GM23248 (cell line): ENCODE measurements around the gene KIF26A. TPM values are rescaled to one million over a fixed set of nuclear protein-coding genes. Genes with fewer than 3 reads are reported as not detected.

Source experiments
- DNase-seq: peaks from one replicate; pipeline ENCODE4 v3.0.0-alpha.2; 2015
- H2AFZ ChIP-seq: fragments of 200-600 bp; sonication (generic); 2 replicates; pipeline ENCODE4 v1.6.1; 2016; ENCODE audit warnings: antibody characterized with exemption
- H3F3A ChIP-seq: fragments of 200-600 bp; sonication (generic); 2 replicates; pipeline ENCODE4 v1.6.1; 2016; ENCODE audit warnings: mild to moderate bottlenecking, antibody characterized with exemption, mixed run types; ENCODE audit not compliant: insufficient read depth
- H3K27ac ChIP-seq: fragments of 200-600 bp; sonication (generic); 2 replicates; pipeline ENCODE4 v1.5.1; 2016; ENCODE audit warnings: mild to moderate bottlenecking
- H3K27me3 ChIP-seq: fragments of 200-600 bp; sonication (generic); replicated peaks from 2 replicates; pipeline ENCODE4 v1.6.1; 2016; ENCODE audit warnings: mild to moderate bottlenecking; ENCODE audit not compliant: insufficient read depth
- H3K36me3 ChIP-seq: fragments of 200-600 bp; sonication (generic); 2 replicates; pipeline ENCODE4 v1.6.1; 2016; ENCODE audit warnings: low read depth, mild to moderate bottlenecking
- H3K4me1 ChIP-seq: fragments of 200-600 bp; sonication (generic); 2 replicates; pipeline ENCODE4 v1.6.1; 2016; ENCODE audit warnings: mild to moderate bottlenecking; ENCODE audit not compliant: insufficient read depth
- H3K4me2 ChIP-seq: fragments of 200-600 bp; sonication (generic); one replicate; pipeline ENCODE4 v1.6.1; 2016; ENCODE audit warnings: mild to moderate bottlenecking; ENCODE audit not compliant: unreplicated experiment
- H3K4me3 ChIP-seq: fragments of 200-600 bp; sonication (generic); 2 replicates; pipeline ENCODE4 v1.5.1; 2016; ENCODE audit warnings: mild to moderate bottlenecking
- H3K79me2 ChIP-seq: fragments of 200-600 bp; sonication (generic); 2 replicates; pipeline ENCODE4 v1.6.1; 2016; ENCODE audit warnings: mild to moderate bottlenecking; ENCODE audit not compliant: insufficient read depth
- H3K9ac ChIP-seq: fragments of 200-600 bp; sonication (generic); 2 replicates; pipeline ENCODE4 v1.6.1; 2016; ENCODE audit warnings: mild to moderate bottlenecking
- H3K9me2 ChIP-seq: fragments of 200-600 bp; sonication (generic); 2 replicates; pipeline ENCODE4 v1.6.1; 2016; ENCODE audit warnings: mixed run types, mild to moderate bottlenecking, moderate library complexity; ENCODE audit not compliant: insufficient read depth
- H3K9me3 ChIP-seq: fragments of 200-600 bp; sonication (generic); one replicate; pipeline ENCODE4 v1.6.1; 2017; ENCODE audit warnings: low read depth
- H4K20me1 ChIP-seq: fragments of 200-600 bp; sonication (generic); 2 replicates; pipeline ENCODE4 v1.6.0; 2016; ENCODE audit not compliant: insufficient read depth
- EZH2 ChIP-seq: fragments of 200-600 bp; sonication (generic); IDR thresholded peaks from 2 replicates; pipeline ENCODE4 v1.6.1; 2018; ENCODE audit warnings: antibody characterized with exemption, mild to moderate bottlenecking; ENCODE audit not compliant: insufficient read depth, poor library complexity, severe bottlenecking
- EZH2phosphoT487 ChIP-seq: fragments of 200-600 bp; sonication (generic); IDR thresholded peaks from 2 replicates; pipeline ENCODE4 v1.6.1; 2018; ENCODE audit warnings: antibody characterized with exemption, moderate library complexity, mild to moderate bottlenecking, low read depth; ENCODE audit not compliant: insufficient read depth
- WGBS, 2 experiments: methylation state at CpG; one replicate each; pipeline ENCODE4 v1.1.6; 2015 to 2017; ENCODE audit warnings: low lambda C conversion rate in 2 of 2, low coverage in 1 of 2; ENCODE audit errors: missing lambda C conversion rate in 2 of 2; 5-methylcytosine and 5-hydroxymethylcytosine counted together
- in situ Hi-C: fragments of 300-500 bp; cut with MboI; formaldehyde crosslinking; loops from 2 replicates; pipeline ENCODE4 v1.15.0; 2020
- polyA plus RNA-seq: library from polyadenylated mRNA; unstranded; fragments of >200 nt; fragmentation: Nextera tagmentation; extraction: Ambion mirVana; gene quantifications from 2 replicates; pipeline ENCODE4 v1.2.1, GENCODE V29; 2016
- total RNA-seq: library from RNA; depleted of rRNA; stranded (reverse); fragments of >200 nt; shearing (Covaris generic); gene quantifications from 2 replicates; pipeline ENCODE4 v1.2.3, GENCODE V29; 2014

The KIF26A gene
- total and polyA plus RNA-seq, 2 experiments from 2014 or later, result not detected

DNA sequence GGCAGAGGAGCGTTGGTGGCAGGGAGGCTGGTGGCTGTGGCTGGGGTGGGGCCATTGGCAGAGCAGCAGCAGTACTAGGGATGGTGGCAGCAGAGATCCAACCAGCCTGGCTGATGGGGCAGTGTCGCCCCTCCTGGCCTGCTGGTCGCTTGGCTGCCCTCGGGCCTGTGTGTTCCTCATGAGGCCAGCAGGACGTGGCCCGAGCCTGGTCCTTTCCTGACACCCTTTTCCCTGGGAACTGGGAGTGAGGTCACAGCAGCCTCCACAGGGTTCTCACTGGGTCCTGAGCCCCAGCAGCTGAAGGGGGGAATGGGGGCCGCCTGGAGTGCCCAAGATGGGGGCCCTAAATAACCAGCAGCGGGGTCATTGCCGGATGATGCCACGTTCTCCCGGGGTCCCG lies 46.1 kb downstream of the KIF26A start:
- WGBS, 2 experiments, result 6 to 16% methylated on average over 6 to 12 of the region's 12 CpGs
- Histone ChIP-seq H2AFZ (no peak overlapping the region), H3K79me2 (no peaks in the 10 kb centered on the region), H3K36me3 (no peaks in the 10 kb centered on the region), H3K4me3 (no peak overlapping the region), H3K4me1 (no peaks in the 10 kb centered on the region), H3K27ac (no peak overlapping the region), H3K9ac (no peak overlapping the region), H3F3A (no peaks in the 10 kb centered on the region), H3K4me2 (no peak overlapping the region), H3K27me3 (peaks cover 8% of the 10 kb centered on the region), H3K9me2 (no peaks in the 10 kb centered on the region), H3K9me3 (no peaks in the 10 kb centered on the region), H4K20me1 (no peaks in the 10 kb centered on the region)
- DNase-seq, result no peak
- in situ Hi-C loops, result no loop called here
- TF ChIP-seq EZH2phosphoT487 (no peak), EZH2 (no peak)

DNA sequence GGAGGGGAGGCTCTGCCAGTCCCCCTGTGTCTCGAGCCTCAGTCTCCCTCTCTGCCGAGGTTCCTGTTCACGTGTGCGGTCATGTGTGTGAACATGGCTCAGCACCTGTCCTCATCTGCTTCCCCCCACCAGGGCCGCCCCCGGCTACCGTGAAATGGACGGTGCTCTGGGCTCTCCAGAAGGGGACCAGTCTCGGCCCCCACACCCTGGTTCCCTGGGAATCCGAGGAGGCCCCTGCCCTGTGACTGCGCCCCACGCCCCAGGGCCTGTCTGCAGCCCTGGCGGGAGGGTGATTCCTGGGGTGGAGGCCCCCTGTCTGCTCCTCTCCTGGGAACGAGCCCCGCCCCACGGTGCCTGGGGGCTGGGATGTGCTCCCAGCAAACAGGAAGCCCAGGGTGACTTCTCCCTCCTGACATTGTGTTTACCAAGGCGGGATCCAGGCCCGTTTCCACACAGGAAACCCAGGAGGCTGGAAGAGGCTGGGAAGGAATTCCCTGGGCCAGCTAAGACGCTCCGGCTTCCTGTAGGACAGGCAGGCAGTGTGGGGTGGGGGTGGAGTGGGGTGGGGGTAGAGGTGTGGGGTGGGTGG lies 46.6 kb downstream of the KIF26A start:
- H3F3A ChIP-seq, result no peaks in the 10 kb centered on the region
- H3K9ac ChIP-seq, result no peak overlapping the region
- H3K27ac ChIP-seq, result no peak overlapping the region
- H3K79me2 ChIP-seq, result no peaks in the 10 kb centered on the region
- H4K20me1 ChIP-seq, result no peaks in the 10 kb centered on the region
- in situ Hi-C loops, result no loop called here
- no peaks in the 10 kb centered on the region for H3K9me2 ChIP-seq
- peaks cover 8% of the 10 kb centered on the region for H3K27me3 ChIP-seq
- no peak overlapping the region for H3K4me2 ChIP-seq
- H3K9me3 ChIP-seq, result no peaks in the 10 kb centered on the region
- no peak overlapping the region for H2AFZ ChIP-seq
- no peak overlapping the region for H3K4me3 ChIP-seq
- 19 to 23% methylated on average over 17 to 20 of the region's 20 CpGs for WGBS, 2 experiments
- DNase-seq, result no peak
- no peaks in the 10 kb centered on the region for H3K36me3 ChIP-seq
- H3K4me1 ChIP-seq, result no peaks in the 10 kb centered on the region
- TF ChIP-seq EZH2phosphoT487 (no peak), EZH2 (no peak)

DNA sequence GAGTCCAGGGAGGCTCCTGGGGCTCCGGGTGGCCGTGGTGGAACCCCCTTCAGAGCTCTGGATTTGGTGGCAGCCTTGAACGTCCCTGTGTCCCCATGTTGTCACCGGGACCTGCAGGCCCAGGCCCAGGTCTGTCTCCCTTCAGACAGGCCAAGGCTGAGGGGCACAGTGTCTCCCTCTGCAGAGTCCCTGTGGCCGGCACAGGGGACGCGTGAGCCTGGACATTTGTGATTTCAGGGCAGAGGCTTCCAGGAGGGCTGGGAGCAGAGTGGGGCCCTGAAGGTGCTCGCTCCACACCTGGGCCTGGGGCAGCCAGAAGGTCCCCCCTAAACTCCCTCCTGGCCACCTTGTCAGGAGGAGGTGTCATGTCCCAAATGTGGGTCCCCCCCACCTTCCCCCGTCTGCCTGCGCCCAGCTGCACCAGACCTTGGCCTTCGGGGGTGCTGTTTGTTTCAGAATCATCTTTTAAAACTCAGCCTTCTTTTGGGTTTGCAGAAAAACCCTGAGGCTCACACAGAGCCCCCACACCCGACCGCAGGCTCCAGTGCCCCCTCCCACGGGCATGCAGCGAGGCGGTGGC lies 47.6 kb downstream of the KIF26A start:
- Histone ChIP-seq H3F3A (no peaks in the 10 kb centered on the region), H3K4me3 (no peak overlapping the region), H2AFZ (no peak overlapping the region), H3K4me1 (no peaks in the 10 kb centered on the region), H3K27ac (no peak overlapping the region), H3K4me2 (no peak overlapping the region), H3K9me2 (no peaks in the 10 kb centered on the region), H3K27me3 (peaks cover 8% of the 10 kb centered on the region), H3K9ac (no peak overlapping the region), H3K36me3 (no peaks in the 10 kb centered on the region), H4K20me1 (no peaks in the 10 kb centered on the region), H3K79me2 (no peaks in the 10 kb centered on the region), H3K9me3 (no peaks in the 10 kb centered on the region)
- no peak for DNase-seq
- 51 to 53% methylated on average over 15 of the region's 16 CpGs for whole genome bisulfite sequencing, 2 experiments
- in situ Hi-C loops, result no loop called here
- TF ChIP-seq EZH2 (no peak), EZH2phosphoT487 (no peak)

DNA sequence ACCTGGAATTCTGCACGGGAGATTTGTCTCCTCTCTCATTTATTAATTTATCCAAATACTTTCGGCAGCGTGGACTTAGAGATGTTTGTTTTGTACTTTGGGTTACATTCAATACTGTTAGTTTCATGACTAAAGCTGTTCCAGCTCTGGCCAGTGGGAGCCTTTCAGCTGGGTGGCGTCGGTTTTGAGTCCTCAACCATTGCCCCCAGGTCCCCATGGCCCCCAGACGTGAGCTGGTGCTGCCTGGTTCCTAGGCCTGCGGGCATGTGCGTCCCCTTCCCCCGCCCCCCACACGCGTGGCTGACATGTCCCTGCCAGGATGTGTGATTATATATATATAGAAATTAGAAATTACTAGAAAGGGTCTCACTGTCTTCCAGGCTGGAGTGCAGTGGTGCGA lies 48.2 kb downstream of the KIF26A start:
- H3K4me2 ChIP-seq, result no peak overlapping the region
- H3K4me3 ChIP-seq, result no peak overlapping the region
- no peaks in the 10 kb centered on the region for H3K9me2 ChIP-seq
- H3K9ac ChIP-seq, result no peak overlapping the region
- no peaks in the 10 kb centered on the region for H3K4me1 ChIP-seq
- no peak for DNase-seq
- TF ChIP-seq EZH2 (no peak), EZH2phosphoT487 (no peak)
- 57 to 63% methylated on average over 12 of the region's 12 CpGs for WGBS, 2 experiments
- in situ Hi-C loops, result no loop called here
- H4K20me1 ChIP-seq, result no peaks in the 10 kb centered on the region
- peaks cover 8% of the 10 kb centered on the region for H3K27me3 ChIP-seq
- no peak overlapping the region for H3K27ac ChIP-seq
- H3K36me3 ChIP-seq, result no peaks in the 10 kb centered on the region
- no peaks in the 10 kb centered on the region for H3K79me2 ChIP-seq
- H3K9me3 ChIP-seq, result no peaks in the 10 kb centered on the region
- H3F3A ChIP-seq, result no peaks in the 10 kb centered on the region
- no peak overlapping the region for H2AFZ ChIP-seq
